22Rv1 (cell line): ENCODE measurements around the gene FLT4.

Experiments used
- ZFX ChIP-seq: fragments of 450-650 bp; IDR thresholded peaks from 2 replicates; pipeline ENCODE4 v1.6.1; 2017; ENCODE audit warnings: antibody characterized with exemption, borderline replicate concordance
- TF ChIP-seq, protein P1 (sequence below): fragments of 450-650 bp; IDR thresholded peaks from 2 replicates; pipeline ENCODE4 v1.5.1; 2017; ENCODE audit warnings: mild to moderate bottlenecking

- TF ChIP-seq, protein P1, sequence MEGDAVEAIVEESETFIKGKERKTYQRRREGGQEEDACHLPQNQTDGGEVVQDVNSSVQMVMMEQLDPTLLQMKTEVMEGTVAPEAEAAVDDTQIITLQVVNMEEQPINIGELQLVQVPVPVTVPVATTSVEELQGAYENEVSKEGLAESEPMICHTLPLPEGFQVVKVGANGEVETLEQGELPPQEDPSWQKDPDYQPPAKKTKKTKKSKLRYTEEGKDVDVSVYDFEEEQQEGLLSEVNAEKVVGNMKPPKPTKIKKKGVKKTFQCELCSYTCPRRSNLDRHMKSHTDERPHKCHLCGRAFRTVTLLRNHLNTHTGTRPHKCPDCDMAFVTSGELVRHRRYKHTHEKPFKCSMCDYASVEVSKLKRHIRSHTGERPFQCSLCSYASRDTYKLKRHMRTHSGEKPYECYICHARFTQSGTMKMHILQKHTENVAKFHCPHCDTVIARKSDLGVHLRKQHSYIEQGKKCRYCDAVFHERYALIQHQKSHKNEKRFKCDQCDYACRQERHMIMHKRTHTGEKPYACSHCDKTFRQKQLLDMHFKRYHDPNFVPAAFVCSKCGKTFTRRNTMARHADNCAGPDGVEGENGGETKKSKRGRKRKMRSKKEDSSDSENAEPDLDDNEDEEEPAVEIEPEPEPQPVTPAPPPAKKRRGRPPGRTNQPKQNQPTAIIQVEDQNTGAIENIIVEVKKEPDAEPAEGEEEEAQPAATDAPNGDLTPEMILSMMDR: no peak
- no peak for TF ChIP-seq ZFX
Observed at GRCh38 chr5:180598797-180599589, 50.4 kb downstream of the FLT4 start.
